IMR-90 (cell line): Measurements from ENCODE around the gene SCRG1.

Experiments
- BHLHE40 ChIP-seq: fragments of 150-350 bp; IDR thresholded peaks from 2 replicates; pipeline ENCODE4 v1.6.1; 2016; ENCODE audit warnings: mild to moderate bottlenecking, low read depth, low read length
- CEBPB ChIP-seq: IDR thresholded peaks from 2 replicates; pipeline ENCODE4 v1.6.1; 2012; ENCODE audit warnings: low read depth, low read length, improper control_type of control experiment
- CTCF ChIP-seq: conservative IDR thresholded peaks from 2 replicates; pipeline ENCODE4 v1.5.1; 2012; ENCODE audit warnings: mild to moderate bottlenecking, low read depth, low read length, improper control_type of control experiment
- POLR2A ChIP-seq: IDR thresholded peaks from 2 replicates; pipeline ENCODE4 v1.6.1; 2012; ENCODE audit warnings: mild to moderate bottlenecking, low read depth, low read length
- RAD21 ChIP-seq: IDR thresholded peaks from 2 replicates; pipeline ENCODE4 v1.6.1; 2012; ENCODE audit warnings: low read length, improper control_type of control experiment
- RCOR1 ChIP-seq: IDR thresholded peaks from 2 replicates; pipeline ENCODE4 v1.6.1; 2012; ENCODE audit warnings: mild to moderate bottlenecking, low read length, improper control_type of control experiment; ENCODE audit not compliant: insufficient replicate concordance

GRCh38 chr4:173403051-173403450, 4.1 kb upstream of the SCRG1 start:
- no peak for TF ChIP-seq CTCF
- TF ChIP-seq BHLHE40 = no peak
- peak; percentile 55; the same call in 1 of the 2 replicates for TF ChIP-seq CEBPB
- no peak for TF ChIP-seq RAD21
- no peak for TF ChIP-seq POLR2A
- TF ChIP-seq RCOR1 = no peak
